Measurements from ENCODE around the gene CALD1.

DNA sequence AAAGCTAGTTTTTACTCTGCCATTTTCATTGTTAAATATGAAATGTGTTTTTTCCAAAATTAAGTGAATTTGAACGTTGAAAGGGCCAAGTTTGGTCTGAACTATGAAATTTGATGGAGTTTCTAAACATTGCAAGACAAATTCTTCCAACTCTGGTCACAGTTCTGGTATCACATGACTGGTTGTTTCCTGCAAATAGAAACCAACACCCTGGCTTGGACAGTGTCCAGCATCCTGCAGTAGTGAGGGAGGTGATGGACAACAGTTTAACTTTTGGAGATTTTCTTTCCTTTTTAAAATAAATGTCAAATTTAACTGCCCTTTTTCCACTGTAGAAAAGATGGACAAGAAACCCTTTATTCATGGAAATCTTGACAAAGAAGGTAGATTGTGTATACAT lies 152.1 kb downstream of the CALD1 start:
- TF ChIP-seq, protein P1, sequence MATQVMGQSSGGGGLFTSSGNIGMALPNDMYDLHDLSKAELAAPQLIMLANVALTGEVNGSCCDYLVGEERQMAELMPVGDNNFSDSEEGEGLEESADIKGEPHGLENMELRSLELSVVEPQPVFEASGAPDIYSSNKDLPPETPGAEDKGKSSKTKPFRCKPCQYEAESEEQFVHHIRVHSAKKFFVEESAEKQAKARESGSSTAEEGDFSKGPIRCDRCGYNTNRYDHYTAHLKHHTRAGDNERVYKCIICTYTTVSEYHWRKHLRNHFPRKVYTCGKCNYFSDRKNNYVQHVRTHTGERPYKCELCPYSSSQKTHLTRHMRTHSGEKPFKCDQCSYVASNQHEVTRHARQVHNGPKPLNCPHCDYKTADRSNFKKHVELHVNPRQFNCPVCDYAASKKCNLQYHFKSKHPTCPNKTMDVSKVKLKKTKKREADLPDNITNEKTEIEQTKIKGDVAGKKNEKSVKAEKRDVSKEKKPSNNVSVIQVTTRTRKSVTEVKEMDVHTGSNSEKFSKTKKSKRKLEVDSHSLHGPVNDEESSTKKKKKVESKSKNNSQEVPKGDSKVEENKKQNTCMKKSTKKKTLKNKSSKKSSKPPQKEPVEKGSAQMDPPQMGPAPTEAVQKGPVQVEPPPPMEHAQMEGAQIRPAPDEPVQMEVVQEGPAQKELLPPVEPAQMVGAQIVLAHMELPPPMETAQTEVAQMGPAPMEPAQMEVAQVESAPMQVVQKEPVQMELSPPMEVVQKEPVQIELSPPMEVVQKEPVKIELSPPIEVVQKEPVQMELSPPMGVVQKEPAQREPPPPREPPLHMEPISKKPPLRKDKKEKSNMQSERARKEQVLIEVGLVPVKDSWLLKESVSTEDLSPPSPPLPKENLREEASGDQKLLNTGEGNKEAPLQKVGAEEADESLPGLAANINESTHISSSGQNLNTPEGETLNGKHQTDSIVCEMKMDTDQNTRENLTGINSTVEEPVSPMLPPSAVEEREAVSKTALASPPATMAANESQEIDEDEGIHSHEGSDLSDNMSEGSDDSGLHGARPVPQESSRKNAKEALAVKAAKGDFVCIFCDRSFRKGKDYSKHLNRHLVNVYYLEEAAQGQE (IDR thresholded peaks at IDR 0.05; ENCODE audit: insufficient replicate concordance, low read depth), result no peak
- TF ChIP-seq, protein P2, sequence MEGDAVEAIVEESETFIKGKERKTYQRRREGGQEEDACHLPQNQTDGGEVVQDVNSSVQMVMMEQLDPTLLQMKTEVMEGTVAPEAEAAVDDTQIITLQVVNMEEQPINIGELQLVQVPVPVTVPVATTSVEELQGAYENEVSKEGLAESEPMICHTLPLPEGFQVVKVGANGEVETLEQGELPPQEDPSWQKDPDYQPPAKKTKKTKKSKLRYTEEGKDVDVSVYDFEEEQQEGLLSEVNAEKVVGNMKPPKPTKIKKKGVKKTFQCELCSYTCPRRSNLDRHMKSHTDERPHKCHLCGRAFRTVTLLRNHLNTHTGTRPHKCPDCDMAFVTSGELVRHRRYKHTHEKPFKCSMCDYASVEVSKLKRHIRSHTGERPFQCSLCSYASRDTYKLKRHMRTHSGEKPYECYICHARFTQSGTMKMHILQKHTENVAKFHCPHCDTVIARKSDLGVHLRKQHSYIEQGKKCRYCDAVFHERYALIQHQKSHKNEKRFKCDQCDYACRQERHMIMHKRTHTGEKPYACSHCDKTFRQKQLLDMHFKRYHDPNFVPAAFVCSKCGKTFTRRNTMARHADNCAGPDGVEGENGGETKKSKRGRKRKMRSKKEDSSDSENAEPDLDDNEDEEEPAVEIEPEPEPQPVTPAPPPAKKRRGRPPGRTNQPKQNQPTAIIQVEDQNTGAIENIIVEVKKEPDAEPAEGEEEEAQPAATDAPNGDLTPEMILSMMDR (IDR thresholded peaks at IDR 0.05; ENCODE audit: insufficient read depth, low read length), result no peak
- no peak for TF ChIP-seq POLR2AphosphoS5 (IDR thresholded peaks at IDR 0.05; ENCODE audit: low read depth)
- no peak for TF ChIP-seq GABPA (IDR thresholded peaks at IDR 0.05; ENCODE audit: low read depth)

All from HL-60 (cell line).